ENCODE measurements around the gene MED25.
A peak's percentile ranks its signal among the peaks of the same experiment; 100 is the strongest.

Gene MED25

DNA sequence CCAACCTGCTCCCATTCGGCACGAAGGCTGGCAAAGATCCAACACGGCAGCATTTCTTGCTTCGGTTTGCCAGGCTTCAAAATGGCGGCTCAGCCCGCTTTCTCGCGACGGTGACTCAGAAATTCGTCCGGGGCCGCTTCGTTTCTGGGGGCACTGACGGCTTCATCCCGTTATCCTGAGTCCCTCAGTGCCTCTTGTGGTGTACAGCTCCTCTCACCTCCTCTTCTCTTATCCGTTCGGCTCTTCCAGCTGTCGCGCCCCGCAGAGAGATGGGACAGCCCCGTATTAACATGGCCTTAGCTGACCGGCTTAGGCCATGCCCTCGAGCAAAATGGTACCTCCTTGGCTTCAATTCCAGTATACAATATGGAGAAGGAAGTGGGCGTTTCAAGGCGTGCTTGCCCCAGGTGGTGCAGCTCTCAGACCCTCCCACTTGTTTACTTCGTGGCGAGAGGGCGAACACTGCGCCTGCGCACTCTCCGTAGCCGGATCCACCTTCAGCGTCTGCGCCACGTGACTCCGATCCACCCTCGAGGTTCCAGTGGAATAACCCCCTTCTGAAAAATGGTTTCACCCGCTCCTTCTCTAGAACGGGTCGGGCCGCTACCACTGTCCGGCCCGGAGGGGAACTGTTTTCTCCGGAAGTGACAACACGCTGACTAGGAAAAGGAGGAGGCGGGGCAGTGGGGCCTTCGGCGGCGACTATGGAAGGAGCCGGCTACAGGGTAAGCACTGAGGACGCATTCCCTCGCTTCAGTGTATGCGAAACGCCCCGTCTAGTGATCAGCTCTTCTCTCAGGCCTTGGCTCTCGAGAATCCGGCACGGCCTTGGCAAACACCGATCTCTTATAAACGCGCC, 59.2 kb downstream of the MED25 start, which contains the start of the genes AKT1S1 and TBC1D17:
AKT1S1 (minus strand) TSS at position 336 of the 859 bp plus-strand sequence. CDS start 4,060 bp downstream, outside the sequence.
TBC1D17 (plus strand) TSS at position 683 of the 859 bp plus-strand sequence; CDS start at position 705, 22 bp downstream.
- DNase-seq = peak; percentile 93 to 95 (median 94)

GRCh38 chr19:49877879-49878743, 60.0 kb downstream of the MED25 start:
- peak; percentile 95 to 98 (median 98) for DNase-seq

DNA sequence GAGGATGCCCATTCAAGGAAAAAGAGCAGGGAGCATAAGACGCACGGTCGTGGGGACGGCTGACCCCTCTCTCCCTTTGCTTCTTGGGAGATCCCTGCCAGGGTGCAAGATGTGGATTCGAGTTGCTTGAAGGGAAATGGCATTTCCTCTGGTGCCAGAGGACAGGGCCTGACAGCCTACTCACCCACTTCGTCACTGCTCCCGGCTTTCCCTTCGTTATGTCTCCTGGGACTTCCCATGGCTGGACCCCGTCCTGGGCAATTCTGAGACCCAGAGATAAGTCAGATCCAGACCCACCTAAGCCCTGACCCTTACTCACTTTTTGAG, 60.6 kb downstream of the MED25 start:
- DNase-seq = no peak

DNA sequence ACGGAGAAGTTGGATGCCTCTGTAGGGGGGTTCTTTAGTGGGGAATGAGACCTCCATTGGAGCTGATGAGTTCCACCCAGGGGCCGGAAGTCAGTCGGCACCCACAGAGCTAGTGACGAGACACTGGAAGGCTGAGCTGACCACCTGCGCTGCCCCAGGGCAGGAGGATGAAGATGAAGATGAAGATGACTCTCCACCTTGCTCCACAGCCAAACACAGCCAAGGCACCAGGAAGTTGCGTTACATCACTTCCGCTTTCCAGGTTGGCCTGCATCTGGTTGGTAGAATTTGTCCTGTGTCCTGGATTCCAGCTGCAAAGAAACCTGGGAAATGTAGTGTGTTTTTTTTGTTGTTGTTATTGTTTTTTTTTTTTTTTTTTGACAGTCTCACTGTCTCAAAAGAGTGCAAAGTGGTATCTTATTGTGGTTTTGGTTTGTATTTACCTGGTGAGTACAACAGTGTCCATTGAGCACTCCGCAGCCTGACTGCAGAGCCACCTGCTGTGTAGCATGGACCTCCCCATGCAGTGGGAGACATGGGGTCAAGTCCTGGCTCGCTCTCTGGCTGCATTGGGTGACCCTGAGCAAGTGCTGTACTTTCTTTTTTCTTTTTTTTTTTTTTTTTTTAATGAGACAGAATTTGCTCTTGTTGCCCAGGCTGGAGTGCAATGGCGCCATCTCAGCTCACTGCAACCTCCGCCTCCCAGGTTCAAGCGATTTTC, 61.3 kb downstream of the MED25 start:
- no peak for DNase-seq

DNA sequence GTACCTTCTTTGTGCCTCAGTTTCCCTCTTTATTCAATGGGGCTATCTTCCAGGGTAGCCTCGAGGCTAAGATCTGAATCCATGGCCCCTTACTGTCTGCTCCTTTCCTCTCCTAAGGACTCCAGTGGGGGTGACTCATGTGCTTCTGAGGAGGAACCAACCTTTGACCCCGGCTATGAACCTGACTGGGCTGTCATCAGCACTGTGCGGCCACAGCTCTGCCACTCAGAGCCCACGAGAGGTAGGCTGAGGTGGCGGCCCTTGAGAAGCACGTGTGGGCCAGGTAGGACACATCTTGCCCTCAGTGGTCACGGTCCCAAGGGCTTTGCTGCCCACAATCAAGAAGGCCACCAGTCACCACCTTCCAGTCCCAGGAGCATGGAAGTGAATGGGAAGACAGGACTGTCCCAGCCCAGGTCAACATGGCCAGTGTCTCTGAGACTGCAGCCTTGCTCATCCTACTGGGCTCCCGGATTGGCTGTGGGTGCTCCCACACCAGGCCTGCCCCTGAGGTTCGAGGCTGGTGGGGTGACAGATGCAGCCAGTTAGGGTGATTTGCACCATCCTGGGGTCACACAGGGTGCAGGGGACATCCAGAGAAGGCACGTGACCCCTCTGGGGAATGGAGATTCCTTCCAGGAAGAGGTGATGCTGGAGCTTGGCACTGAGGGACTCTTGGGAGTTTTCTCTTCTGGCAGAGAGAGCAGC, 62.2 kb downstream of the MED25 start:
- DNase-seq = no peak

GRCh38 chr19:49881186-49881585, 63.1 kb downstream of the MED25 start:
- DNase-seq = no peak

DNA sequence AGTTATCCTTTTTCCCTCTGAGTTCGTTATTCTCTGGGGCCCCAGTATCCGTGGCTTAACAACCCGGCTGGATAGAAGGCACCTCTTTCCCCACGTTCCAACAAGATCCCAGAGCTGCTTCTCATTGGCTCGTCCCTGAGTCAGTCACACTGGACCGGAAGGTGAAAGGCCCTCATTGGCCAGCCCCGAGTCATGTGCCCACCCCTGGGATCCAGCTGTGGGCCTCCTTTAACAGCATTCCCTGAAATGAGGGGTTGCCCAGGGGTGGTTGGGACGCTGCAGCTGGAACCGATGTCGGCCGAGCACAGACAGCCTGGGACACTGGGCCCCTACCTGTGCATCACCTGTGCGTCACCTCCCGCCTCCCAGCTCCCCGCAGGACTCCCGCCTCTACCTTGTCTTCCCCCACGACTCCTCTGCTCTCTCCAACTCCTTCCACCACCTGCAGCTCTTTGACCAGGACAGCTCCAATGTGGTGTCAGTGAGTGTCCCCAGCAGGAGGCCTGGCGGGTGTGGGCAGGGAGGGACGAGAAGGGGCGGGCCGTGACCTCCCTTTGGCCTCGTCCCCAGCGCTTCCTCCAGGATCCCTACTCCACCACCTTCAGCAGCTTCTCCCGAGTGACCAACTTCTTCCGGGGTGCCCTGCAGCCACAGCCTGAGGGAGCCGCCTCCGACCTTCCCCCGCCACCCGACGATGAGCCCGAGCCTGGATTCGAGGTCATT, 63.7 kb downstream of the MED25 start:
- no peak for DNase-seq

- no peak for DNase-seq
Measured at GRCh38 chr19:49882643-49883042, 64.6 kb downstream of the MED25 start.

DNA sequence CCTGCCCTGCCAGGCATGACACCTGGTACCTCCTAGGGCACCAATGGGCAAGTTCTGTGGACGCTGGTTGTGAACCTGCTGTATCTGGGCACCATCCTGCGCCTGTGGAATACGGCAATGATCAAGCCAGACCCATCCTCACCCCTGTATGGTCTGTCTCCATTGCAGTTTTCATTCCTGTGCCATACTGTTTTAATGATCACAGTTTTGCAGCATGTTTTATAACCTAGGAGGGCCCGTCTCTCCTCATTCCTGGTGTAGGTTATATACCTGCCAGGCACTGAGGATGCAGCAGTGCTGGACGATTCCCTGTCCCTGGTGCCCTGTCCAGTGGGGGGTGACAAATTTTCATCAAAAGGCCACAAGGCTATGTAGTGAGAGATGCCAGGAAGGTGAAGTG, 65.0 kb downstream of the MED25 start:
- no peak for DNase-seq

DNA sequence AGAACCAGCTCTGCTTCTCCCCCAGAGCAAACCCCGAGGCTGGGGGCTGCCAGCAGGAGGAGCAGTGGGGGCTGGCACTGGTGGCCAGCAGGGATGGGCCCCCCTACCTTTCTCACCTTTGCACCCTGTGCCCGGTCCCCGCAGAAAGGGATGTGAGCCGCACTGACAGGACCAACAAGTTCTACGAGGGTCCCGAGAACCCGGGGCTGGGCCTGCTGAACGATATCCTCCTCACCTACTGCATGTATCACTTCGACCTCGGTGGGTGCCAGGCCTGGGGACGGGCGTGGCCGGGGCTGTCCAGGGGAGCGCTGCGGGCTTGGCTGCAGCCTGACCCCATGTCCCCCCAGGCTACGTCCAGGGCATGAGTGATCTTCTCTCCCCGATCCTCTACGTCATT, 66.0 kb downstream of the MED25 start:
- DNase-seq = no peak

DNA sequence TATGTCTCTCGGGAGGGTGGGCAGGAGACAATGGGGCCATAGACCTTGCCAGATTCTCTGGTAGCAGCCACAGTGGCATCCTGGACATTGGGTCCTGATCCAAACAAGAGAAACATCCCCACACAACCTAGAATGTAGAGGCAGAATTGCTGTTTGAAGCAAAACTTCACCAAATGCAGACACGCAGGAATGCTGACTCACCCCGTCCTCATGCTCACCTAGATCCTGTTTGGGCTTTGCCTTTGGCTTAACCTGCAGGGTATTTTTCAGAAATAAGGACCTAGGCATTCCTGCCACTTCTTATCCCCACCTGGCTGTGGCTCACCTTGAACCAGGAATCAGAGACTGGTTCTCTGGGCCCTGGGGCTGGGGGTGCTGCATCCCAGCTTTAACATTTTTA, 66.7 kb downstream of the MED25 start:
- DNase-seq = no peak
